Measurements from ENCODE around the gene ACSL5.
"Not testable (repeated sequence)": the region's sequence is repeated elsewhere in the genome, so short reads cannot be mapped to it uniquely, and the experiment has no call there.

ACSL5 gene

GRCh38 chr10:112421731-112422130 lies 47.8 kb downstream of the ACSL5 start:
- no peak for DNase-seq

DNA sequence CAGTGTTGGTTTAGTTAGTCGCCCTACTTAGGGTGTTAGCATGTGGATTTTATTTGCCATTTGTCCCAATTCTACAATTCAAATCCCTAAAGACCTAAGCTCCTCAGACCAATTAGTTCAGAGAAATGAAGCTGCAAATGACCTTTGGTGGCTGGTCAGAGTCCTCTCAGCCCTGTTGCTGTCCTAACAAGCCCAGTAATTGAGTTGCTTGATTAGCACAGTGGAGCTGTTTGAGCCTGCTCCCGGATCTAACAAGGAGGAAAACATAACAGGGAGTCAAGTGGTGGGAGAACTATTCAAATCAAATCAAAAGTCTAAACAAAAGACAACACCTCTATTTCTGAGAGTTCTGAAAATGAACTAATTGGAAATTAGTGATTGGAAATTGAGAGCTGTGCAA lies 50.7 kb downstream of the ACSL5 start:
- no peak for DNase-seq

GRCh38 chr10:112426111-112426510 lies 52.2 kb downstream of the ACSL5 start:
- DNase-seq, result no peak

DNA sequence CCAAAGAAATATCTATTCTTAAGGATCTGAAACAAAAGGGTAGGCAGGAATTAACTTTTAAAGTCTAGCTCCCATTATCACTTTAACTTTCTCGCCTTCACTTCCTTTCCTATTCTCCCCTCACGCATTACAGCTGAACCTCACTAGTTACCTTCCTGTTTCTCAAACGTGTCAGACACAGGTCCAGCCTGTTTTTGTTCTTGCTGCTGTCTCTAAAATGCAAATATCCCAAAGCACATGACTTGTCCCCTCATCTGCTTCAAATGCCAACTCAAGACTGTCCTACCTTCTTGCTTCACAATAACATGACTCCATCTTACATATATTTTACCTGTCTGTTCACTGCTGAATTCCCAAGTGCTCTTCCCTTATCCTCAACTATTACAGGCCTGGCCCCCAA lies 55.2 kb downstream of the ACSL5 start:
- no peak for DNase-seq

DNA sequence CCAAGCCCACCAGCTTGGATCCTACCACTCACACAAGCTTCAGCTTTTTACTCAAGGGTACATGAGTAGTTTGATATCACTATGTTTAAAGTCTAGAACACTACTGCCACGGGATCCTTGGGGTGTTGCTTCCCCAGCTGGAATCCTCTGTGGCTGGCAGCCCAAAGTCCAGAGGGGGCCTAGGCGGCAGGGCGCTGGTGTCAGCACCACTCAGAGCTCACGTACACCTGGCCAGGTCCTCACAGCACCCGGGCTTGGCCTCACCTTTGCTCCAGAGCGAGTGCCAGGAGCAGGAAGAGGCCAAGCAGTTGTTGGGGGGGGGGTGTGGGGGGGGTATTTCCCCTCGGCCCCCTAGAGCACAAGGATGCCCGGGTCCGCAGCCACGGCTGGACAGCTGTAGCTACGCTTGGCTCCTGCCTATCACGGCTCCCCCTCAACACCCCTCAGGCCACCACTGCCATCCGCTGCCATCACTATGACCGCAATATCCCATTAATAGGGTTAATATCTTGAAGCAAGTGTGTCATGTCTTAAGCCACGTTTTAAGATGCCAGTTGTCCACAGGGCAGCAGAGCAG lies 55.8 kb downstream of the ACSL5 start:
- no peak for DNase-seq

GRCh38 chr10:112433136-112433535 lies 59.2 kb downstream of the ACSL5 start:
- DNase-seq, result no peak

- DNase-seq, result peak in 1 of 5 experiments; percentile 37
Measured at GRCh38 chr10:112434988-112435619, 61.2 kb downstream of the ACSL5 start.

DNA sequence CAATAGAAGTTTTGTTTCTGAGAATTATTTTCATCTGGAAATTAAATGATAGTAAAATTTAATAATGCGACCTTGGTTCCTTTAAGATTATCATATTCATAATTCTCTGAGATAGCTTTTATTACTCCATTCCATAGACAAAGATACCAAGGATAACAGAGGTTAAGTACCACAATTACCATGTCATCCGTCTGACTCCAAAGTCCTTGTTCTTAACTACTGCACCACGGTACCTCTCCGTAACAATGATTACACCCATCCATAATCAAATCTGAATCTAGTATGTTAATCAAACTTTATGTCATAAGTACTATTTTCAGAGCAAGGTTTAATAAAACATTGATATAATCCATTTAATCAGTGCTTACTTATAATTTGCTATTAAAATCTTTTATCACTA lies 64.4 kb downstream of the ACSL5 start:
- DNase-seq, result no peak

- DNase-seq, result no peak
Measured at GRCh38 chr10:112441520-112441919, 67.6 kb downstream of the ACSL5 start.

GRCh38 chr10:112442063-112442462 lies 68.1 kb downstream of the ACSL5 start:
- DNase-seq, result peak in 1 of 5 experiments; percentile 39

- DNase-seq, result peak in 1 of 5 experiments; percentile 33
Measured at GRCh38 chr10:112446055-112446854, 72.3 kb downstream of the ACSL5 start.

DNA sequence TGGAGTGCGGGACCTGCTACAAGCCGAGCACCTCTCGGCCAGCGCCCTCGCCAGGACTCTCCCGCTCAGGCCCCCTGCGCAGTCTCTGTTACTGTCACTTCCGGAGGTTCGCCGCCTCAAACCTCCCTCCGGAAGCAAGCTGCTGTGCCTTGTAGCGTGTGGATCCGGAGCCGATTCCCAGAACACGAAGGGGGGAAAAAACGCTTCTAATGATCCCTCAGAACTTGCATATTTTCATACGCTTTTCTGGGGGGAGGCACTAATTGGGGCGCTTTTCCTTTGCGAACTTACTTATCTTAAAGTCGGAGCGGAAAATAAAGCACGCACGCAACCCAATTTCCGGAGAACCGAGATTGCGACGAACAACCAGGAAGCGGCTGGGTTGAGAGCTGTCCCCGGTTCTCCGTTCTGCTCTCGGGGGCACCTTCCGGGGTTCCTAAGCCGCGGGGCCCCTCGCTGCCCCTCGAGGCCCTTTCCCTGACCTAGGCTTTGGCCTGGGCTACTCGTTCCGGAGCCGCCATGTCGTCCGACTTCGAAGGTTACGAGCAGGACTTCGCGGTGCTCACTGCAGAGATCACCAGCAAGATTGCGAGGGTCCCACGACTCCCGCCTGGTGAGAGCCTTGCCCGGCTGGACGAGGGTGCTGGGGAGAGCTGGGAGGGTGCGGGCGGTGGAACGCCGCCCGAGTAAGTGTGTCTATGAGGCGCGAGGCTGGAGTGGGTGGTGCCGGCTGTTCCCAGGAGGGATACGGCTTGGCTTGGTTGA lies 73.1 kb downstream of the ACSL5 start, which contains the start of the genes VTI1A and ZDHHC6:
Gene VTI1A, plus strand, starts transcription at position 361 of the 765 bp plus-strand sequence. Its CDS starts 159 bp downstream, at position 520.
Gene ZDHHC6, minus strand, starts transcription at position 60 of the 765 bp plus-strand sequence. CDS start 1,478 bp downstream, outside the sequence.
- DNase-seq, result peak; percentile 64 to 91 (median 75)

DNA sequence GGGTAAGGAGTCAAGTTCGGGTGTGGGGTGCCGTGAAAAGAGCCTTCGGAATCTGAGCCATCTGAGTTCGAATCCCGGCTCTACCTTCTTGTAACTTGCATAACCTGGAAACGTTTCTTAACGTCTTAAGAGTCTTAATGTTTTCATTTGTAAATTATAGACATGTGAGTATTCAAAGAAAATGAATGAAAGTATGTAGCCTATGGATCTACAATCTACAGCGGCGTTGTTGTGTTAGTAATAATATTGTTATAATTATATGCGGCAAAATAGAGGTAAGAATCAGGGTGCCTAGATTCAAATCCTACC lies 73.7 kb downstream of the ACSL5 start:
- peak in 1 of 5 experiments; percentile 56 for DNase-seq

DNA sequence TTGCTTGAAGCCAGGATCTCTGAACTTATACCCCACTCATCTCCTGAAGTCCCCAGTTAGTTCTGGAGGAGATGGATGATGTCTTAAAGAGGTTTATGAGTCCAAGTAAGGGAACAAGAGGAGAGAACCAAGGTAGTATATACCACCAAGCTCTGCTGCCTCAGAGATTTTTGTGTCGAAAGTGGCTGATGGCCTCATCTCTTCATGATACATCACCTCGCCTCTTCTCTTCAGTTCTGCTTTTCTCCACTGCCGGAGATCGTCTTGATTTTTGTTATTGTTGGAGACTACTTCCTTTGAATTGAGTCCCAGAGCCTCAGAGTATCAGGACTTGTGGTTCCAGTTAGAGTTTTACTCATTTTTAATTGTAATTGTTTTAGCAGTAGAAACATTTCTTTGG lies 75.0 kb downstream of the ACSL5 start:
- no peak for DNase-seq

DNA sequence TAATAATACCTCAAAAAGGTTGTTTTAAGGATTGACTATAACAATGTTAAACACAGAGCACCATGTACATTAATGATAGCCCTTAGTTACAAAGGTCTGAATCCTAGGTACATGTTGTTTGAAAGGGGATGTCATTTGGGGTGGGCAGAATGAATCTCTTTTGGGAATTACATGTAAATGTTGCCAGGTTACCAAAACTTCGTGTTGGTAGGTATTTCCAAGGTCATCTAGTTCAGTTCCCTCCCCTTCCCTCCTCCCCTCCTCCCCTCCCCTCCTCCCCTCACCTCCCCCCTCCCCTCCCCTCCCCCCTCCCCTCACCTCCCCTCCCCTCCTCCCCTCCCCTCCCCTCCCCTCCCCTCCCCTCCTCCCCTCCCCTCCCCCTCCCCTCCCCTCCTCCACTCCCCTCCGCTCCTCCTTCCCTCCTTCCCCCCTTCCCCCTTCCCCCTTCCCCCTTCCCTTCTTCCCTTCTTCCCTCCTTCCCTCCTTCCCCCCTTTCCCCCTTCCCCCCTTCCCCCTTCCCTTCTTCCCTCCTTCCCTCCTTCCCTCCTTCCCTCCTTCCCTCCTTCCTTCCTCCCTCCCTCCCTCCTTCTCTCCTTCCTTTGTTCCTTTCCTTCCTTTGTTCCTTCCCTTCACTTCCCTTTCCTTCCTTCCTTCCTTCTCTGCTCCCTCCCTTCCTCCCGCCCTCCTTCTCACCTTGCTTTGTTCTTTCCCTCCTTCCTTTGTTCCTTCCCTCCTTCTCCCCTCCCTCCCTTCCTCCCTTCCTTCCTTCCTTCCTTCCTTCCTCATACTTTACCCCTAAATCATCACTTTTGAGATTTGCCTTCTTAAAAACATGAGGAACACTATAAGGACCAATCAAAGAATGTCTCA lies 81.2 kb downstream of the ACSL5 start:
- no peak for DNase-seq

DNA sequence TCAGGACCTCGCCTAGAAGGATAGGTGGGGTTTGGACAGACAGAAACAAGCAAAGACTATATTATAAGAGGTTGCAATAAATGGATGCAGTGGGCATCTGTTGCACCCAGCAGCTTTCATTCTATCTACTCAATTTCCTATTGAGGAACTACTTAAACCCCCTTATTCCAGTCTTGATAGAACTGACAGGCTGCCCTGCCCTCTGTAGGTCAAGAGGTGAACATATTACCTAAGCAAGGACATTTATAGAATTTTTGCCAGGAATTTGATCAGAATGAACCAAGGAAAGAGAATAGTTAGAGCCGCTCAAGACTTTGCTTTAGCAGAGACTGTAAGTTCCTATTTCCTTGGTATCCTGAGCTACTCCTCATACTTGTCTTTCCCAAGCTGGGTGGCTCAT lies 82.6 kb downstream of the ACSL5 start:
- no peak for DNase-seq

DNA sequence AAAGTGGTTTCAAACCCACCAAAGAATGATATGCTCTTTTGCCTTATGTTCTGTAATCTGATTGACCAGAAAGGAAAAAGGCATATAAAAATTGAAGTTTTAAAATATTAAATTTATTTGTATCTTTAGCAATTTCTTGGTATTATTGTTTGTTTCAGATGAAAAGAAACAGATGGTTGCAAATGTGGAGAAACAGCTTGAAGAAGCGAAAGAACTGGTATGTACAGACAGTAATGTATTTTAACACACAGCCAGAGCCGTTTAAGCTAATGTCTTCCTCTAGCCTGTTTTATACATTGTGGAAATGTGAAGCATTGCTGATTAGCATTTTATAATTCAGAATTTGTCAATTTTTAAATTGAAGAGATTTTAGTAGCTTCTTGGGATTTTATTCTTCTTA lies 86.5 kb downstream of the ACSL5 start:
- no peak for DNase-seq

GRCh38 chr10:112461029-112461887 lies 87.3 kb downstream of the ACSL5 start:
- DNase-seq, result no peak

DNA sequence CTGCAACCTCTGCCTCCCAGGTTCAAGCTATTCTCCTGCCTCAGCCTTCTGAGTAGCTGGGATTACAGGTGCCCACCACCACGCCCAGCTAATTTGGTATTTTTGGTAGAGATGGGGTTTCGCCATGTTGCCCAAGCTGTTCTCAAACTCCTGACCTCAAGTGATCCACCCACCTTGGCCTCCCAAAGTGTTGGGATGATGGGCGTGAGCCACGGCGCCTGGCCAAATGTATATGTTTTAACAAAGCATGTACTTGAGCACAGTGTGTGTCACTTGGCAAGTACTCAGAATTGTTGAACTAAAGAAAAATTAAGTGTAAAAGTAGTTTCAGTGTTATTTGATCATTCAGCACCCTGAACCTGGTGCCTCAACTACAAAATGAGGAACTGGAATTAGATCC lies 90.2 kb downstream of the ACSL5 start:
- DNase-seq, result not testable (repeated sequence)

DNA sequence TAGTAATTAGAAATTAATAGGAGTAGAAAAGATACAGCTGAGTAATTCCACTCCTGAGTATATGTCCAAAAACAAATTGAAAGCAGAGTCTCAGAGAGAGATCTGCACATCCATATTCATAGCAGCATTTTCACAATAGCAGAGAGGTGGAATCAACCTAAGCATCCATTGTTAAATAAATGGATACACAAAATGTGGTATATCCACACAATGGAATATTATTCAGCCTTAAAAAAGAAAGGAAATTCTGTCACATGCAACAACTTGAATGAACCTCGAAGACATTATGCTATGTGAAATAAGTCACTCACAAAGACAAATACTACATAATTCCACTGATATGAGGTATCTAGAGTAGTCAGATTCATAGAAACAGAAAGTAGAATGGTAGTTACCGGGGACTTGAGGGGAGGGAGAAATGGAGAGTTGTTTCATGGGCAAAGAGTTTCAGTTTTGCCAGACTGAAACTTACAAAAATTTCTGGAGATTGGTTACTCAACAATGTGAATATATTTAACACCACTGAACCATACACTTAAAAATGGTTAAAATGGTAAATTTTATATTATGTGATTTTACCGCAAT lies 91.5 kb downstream of the ACSL5 start:
- no peak for DNase-seq

- no peak for DNase-seq
Measured at GRCh38 chr10:112466802-112467201, 92.9 kb downstream of the ACSL5 start.

Measured in T-helper 2 cell (primary cell).